SJCRH30 (cell line): ENCODE results near the gene SPAG5. TPM values are rescaled to one million over a fixed set of nuclear protein-coding genes. Genes with fewer than 3 reads are reported as not detected.

Source experiments
- DNase-seq, 2 experiments: peaks; one replicate each; pipeline ENCODE4 v3.0.0-alpha.2; 2015 to 2020
- H3K27ac ChIP-seq: fragments of 250-450 bp; sonication (Bioruptor Pico); 2 replicates; pipeline ENCODE4 v1.5.1; 2020; ENCODE audit warnings: mild to moderate bottlenecking, moderate library complexity
- H3K27me3 ChIP-seq: fragments of 250-450 bp; sonication (Bioruptor Pico); 2 replicates; pipeline ENCODE4 v1.5.1; 2020; ENCODE audit warnings: mild to moderate bottlenecking, moderate library complexity
- H3K36me3 ChIP-seq: fragments of 250-450 bp; sonication (Bioruptor Pico); 2 replicates; pipeline ENCODE4 v1.5.1; 2020; ENCODE audit warnings: mild to moderate bottlenecking, moderate library complexity
- H3K4me1 ChIP-seq: fragments of 250-450 bp; sonication (Bioruptor Pico); 2 replicates; pipeline ENCODE4 v1.5.1; 2020; ENCODE audit warnings: mild to moderate bottlenecking, moderate library complexity
- H3K4me3 ChIP-seq: fragments of 250-450 bp; sonication (Bioruptor Pico); 2 replicates; pipeline ENCODE4 v1.5.1; 2020; ENCODE audit warnings: mild to moderate bottlenecking, moderate library complexity
- H3K9me3 ChIP-seq: fragments of 250-450 bp; sonication (Bioruptor Pico); replicated peaks from 2 replicates; pipeline ENCODE4 v1.5.1; 2020; ENCODE audit warnings: mild to moderate bottlenecking, moderate library complexity
- total RNA-seq: library from RNA; depleted of rRNA; stranded (reverse); fragments of >200 nt; shearing (Covaris generic); gene quantifications from 2 replicates; pipeline ENCODE4 v1.2.3, GENCODE V29; 2014; rRNA removed

The SPAG5 gene, protein sequence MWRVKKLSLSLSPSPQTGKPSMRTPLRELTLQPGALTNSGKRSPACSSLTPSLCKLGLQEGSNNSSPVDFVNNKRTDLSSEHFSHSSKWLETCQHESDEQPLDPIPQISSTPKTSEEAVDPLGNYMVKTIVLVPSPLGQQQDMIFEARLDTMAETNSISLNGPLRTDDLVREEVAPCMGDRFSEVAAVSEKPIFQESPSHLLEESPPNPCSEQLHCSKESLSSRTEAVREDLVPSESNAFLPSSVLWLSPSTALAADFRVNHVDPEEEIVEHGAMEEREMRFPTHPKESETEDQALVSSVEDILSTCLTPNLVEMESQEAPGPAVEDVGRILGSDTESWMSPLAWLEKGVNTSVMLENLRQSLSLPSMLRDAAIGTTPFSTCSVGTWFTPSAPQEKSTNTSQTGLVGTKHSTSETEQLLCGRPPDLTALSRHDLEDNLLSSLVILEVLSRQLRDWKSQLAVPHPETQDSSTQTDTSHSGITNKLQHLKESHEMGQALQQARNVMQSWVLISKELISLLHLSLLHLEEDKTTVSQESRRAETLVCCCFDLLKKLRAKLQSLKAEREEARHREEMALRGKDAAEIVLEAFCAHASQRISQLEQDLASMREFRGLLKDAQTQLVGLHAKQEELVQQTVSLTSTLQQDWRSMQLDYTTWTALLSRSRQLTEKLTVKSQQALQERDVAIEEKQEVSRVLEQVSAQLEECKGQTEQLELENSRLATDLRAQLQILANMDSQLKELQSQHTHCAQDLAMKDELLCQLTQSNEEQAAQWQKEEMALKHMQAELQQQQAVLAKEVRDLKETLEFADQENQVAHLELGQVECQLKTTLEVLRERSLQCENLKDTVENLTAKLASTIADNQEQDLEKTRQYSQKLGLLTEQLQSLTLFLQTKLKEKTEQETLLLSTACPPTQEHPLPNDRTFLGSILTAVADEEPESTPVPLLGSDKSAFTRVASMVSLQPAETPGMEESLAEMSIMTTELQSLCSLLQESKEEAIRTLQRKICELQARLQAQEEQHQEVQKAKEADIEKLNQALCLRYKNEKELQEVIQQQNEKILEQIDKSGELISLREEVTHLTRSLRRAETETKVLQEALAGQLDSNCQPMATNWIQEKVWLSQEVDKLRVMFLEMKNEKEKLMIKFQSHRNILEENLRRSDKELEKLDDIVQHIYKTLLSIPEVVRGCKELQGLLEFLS
- total RNA-seq: 131 and 147 TPM in 2 replicates

DNA sequence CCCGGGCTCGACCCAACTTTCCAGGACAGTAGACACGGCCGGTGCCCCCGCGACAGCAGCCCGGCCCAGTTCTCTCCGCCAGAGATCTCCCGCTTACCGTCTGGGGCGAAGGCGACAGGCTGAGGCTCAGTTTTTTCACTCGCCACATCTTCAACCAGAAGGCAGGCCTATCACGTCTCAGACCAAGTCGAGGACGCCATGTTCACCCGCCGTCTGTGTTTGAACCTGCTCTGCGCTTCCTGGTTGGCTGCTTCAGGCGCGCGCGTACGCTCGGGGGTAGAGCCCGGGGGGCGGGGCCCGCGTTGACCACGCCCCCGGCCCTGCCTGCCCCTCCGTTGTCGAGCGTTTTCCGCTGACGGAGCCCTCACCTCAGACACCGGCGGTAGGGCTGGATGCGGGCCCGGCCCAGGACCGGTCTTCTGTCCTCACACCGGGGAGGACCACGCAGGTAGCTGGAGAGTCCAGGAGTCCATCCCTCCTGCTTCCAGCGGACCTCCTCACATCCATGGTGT is at the start of gene SPAG5:
Gene SPAG5, minus strand, starts transcription at position 227 of the 512 bp plus-strand sequence. Its CDS starts 79 bp downstream, at position 148.
- Histone ChIP-seq H3K4me1 (no peaks in the 10 kb centered on the region), H3K36me3 (peaks cover 17% of the 10 kb centered on the region), H3K27me3 (no peaks in the 10 kb centered on the region), H3K27ac (peak within 1 kb of the TSS; percentile 85), H3K9me3 (no peaks in the 10 kb centered on the region), H3K4me3 (peak within 1 kb of the TSS; percentile 94)
- peak; percentile 95 to 97 for DNase-seq

DNA sequence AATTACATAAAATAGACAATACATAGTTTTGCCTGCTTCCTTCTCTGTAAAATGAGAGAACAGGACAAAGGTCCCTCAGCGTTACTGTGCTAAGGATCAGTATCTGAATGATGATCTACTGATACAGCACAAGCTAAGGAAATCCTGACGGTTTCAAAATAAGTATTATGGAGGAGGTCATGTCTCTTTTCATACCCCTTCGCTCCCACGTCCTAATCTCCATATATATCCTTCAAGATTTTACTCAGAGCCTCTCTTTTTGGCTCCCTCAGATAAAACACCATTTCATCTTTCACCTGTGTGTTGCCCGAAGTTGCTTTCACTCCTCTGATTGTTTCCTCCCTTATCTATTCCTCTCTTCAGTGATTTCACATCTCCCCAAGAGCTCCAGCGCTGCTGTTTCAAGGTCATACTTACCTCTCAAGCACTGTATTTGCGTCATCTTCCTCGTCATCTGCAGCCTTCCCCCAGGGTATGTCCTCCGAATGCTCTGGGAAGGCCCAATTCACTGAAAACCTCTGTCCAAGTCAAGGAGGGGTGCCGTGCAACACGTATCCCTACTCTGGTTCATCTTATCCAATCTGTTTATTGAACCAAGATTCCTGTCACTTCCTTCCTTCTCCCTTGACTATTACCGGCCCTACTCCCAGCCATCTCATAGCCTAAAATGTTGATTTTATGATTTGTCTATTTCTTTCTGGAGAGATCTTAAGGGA is 47.4 kb upstream of the SPAG5 start:
- H3K36me3 ChIP-seq: peaks cover 35% of the 10 kb centered on the region
- DNase-seq: no peak
- no peak overlapping the region for H3K4me3 ChIP-seq
- H3K27me3 ChIP-seq: no peaks in the 10 kb centered on the region
- H3K27ac ChIP-seq: no peak overlapping the region
- H3K9me3 ChIP-seq: no peaks in the 10 kb centered on the region
- H3K4me1 ChIP-seq: peaks cover 9% of the 10 kb centered on the region

DNA sequence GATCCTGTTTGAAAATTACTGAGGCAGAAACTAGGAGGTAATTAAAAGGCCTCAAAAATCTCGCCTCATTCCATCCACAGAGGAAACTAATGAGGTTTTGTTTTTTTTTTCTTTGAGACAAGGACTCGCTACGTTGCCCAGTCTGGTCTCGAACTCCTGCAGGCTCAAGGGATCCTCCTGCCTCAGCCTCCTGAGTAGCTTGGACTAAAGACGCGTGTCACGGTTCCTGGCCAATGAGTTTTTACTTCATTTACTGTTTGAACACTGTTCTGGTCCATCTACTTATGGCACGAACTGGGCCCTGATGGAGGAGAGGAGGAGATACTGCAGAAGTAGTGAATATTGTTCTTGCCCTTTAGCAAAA is 46.7 kb upstream of the SPAG5 start:
- Histone ChIP-seq H3K27me3 (no peaks in the 10 kb centered on the region), H3K4me1 (peaks cover 9% of the 10 kb centered on the region), H3K4me3 (peak overlapping the region; percentile 73), H3K9me3 (no peaks in the 10 kb centered on the region), H3K27ac (peak overlapping the region; percentile 40; the same call in 1 of the 2 replicates), H3K36me3 (peaks cover 42% of the 10 kb centered on the region)
- DNase-seq: no peak

DNA sequence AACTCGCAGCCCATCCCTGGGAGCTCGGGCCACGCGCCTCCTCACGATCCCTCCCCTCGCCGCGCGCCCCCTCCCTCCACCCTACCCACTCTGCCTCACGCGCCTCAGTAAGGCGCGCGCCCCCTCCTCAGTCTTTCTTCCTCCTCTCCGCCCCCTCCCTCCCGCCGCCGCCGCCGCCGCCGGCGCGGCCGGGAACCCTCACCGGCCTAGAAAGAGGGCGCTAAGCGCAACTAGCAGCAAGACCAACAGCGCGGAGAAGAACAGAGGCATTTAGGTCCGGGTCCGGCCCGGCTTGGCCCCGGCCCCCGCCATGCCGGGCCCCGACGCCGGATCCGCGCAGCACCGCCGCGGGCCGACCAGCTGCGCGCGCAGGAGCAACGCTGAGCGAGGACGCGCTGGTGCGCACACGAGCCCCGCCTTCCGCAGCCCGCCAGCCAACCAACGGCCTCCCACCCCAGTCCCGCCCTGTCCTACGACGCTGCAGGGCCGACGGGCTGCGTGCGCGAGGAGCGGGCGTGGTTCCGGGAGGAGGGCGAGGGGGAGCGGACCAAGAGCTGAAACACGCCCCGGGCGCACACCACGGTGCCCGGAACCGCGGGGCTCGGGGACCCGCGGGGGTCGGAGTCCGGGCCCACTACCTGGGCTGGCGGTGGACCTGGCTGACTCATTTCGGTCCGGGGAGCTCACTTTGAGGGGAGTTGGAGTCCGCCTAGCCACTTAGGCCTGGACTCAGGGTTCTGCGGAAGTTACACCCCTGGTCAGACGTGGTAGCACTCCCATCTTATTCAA is 46.2 kb upstream of the SPAG5 start, which contains the start of gene BLTP2:
Gene BLTP2, minus strand, starts transcription at position 372 of the 789 bp plus-strand sequence. Its CDS starts 102 bp downstream, at position 270.
- H3K36me3 ChIP-seq: peaks cover 47% of the 10 kb centered on the region
- peak within 1 kb of the TSS; percentile 40; the same call in 1 of the 2 replicates for H3K27ac ChIP-seq
- H3K9me3 ChIP-seq: no peaks in the 10 kb centered on the region

DNA sequence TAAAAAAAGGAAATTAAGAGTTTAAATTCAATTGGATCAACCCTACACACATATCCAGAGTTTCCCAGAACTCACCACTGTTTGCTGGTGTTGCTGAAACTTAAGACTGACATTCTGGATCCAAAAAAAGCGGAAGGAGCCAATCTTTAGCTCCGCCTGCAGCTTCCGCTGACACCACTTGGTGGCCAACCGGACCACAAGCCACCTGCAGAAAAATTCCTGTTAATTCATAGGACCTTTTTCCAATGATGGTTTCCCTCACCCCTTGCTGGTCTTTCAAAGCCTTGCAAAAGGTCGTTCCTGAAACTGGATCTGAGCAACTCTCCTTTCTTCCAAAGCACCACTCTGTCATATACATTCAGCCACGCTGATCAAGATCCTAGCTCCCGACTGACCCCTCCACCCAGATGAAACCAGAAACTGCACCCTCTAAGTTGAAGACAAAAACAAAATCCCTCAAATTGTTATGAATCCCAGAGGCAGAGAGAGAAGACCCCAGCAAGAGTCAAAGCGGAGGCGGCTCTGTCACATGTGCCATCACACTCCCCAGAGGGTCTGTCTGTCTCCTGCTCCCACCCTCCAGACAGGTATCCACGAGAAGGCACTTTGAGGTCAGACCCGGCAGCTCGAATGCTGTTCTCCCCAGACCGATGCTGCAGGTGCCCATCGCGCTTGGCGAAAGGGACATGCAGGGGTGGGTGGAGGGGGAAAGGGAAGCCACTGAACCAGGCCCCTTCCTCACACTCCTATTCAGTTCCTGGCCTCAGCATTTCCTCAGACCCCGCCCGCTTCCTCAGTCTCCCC is 45.4 kb upstream of the SPAG5 start:
- Histone ChIP-seq H3K4me1 (peaks cover 9% of the 10 kb centered on the region), H3K27me3 (no peaks in the 10 kb centered on the region), H3K4me3 (peak overlapping the region; percentile 73), H3K9me3 (no peaks in the 10 kb centered on the region), H3K27ac (no peak overlapping the region; the same call in 1 of the 2 replicates), H3K36me3 (peaks cover 54% of the 10 kb centered on the region)
- DNase-seq: peak; percentile 44 to 58

More for the DNA sequence above, 46.2 kb upstream of the SPAG5 start, which contains the start of gene BLTP2:
- peaks cover 9% of the 10 kb centered on the region for H3K4me1 ChIP-seq
- DNase-seq: peak; percentile 96 to 97
- H3K4me3 ChIP-seq: peak within 1 kb of the TSS; percentile 73
- H3K27me3 ChIP-seq: no peaks in the 10 kb centered on the region

DNA sequence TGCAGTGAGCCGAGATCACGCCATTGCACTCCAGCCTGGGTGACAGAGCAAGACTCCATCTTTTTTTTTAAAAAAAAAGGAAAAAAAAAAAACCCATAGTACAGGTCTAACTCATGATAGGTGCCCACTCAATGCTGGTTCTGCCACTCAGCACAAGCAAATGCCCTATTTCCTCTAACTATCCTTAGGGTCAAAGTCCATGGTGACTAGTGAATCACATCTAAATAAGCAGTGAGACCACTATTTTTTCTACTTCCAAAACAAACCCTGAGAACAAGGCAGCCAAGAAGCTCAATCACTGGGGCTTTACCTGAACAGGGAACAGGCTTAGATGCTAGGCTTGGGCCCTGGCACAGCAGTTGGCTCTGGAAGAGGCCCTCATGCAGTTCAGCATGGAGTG is 42.8 kb upstream of the SPAG5 start:
- no peaks in the 10 kb centered on the region for H3K27me3 ChIP-seq
- peaks cover 68% of the 10 kb centered on the region for H3K36me3 ChIP-seq
- H3K27ac ChIP-seq: no peak overlapping the region
- peaks cover 7% of the 10 kb centered on the region for H3K4me1 ChIP-seq
- H3K9me3 ChIP-seq: no peaks in the 10 kb centered on the region
- H3K4me3 ChIP-seq: no peak overlapping the region
- no peak for DNase-seq

DNA sequence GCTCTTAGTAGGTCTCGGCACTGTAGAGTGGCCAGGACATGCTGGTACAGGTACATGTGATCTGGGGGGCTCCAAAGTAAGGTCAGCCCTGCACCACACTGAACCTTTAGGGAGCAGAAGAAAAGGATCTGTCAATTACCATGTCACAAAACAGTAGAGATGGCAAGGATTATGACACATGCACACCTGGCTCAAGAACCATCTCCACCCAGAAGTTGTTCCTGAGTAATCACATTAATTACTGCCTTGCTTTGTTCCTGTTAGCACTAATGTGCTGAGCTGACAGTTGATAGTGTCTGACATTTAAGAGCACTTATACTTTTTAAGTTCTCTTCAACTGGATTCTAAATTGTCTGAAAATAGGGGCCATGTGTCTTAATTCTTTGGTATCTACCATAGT is 36.7 kb upstream of the SPAG5 start:
- no peak for DNase-seq
- Histone ChIP-seq H3K27me3 (no peaks in the 10 kb centered on the region), H3K4me3 (no peak overlapping the region), H3K9me3 (no peaks in the 10 kb centered on the region), H3K36me3 (peaks cover 96% of the 10 kb centered on the region), H3K27ac (no peak overlapping the region), H3K4me1 (0 out of 2 replicates have a peak, but pooled peaks cover 2% of the 10 kb centered on the region)

DNA sequence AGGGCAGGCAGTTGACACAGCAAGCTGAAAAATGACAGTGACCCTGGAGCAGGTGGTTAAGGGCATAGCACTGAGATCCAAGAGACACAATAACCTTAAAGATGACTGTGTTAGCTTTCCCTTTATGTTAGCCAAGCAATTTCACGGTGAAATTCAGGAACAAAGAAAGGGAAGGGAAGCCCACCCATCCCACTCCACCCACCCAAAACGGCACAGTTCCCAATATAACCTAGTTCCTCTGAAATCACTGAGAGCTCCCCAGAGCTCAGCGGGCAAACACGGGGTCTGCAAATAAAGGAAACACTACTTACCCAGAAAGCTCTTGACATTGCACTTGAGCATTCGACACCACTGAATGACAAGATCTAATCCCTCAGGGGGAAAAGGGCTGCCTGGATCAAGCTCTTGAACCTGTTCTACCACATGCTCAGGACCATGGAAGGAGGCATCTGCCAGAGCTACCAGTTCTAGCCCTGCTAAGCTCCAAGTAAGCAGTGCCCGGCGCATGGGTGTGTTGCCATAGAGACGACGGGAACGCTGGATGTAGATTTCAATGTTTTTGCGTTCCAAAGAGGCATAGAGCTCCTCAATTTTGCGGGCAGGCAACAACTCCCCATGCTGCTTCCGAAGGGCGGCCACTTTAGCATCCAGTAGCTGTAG is 35.5 kb upstream of the SPAG5 start:
- H3K27ac ChIP-seq: no peak overlapping the region
- 0 out of 2 replicates have a peak, but pooled peaks cover 2% of the 10 kb centered on the region for H3K4me1 ChIP-seq
- H3K4me3 ChIP-seq: no peak overlapping the region
- peaks cover 94% of the 10 kb centered on the region for H3K36me3 ChIP-seq
- no peaks in the 10 kb centered on the region for H3K9me3 ChIP-seq
- no peaks in the 10 kb centered on the region for H3K27me3 ChIP-seq
- no peak for DNase-seq

DNA sequence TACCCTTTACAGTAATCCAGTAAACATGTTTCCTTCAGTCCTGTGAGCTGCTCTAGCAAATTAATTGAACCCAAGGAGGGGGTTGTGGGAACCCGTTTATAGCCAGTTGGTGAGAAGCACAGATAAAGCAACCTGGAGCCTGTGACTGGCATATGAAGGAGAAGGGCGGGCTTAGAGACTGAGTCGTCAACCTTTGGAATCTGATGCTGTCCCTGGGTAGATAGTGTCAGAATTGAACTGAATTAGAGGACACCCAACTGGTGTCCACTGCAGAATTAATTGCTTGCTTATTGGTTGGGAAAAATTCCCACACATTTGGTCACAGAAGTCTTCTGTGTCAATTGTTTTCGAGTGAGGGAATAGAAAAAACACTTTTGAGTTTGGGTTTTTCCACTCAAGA is 28.0 kb upstream of the SPAG5 start:
- H3K36me3 ChIP-seq: peaks cover 79% of the 10 kb centered on the region
- H3K27me3 ChIP-seq: no peaks in the 10 kb centered on the region
- no peak overlapping the region for H3K4me3 ChIP-seq
- no peak for DNase-seq
- no peaks in the 10 kb centered on the region for H3K4me1 ChIP-seq
- no peak overlapping the region for H3K27ac ChIP-seq
- H3K9me3 ChIP-seq: no peaks in the 10 kb centered on the region

DNA sequence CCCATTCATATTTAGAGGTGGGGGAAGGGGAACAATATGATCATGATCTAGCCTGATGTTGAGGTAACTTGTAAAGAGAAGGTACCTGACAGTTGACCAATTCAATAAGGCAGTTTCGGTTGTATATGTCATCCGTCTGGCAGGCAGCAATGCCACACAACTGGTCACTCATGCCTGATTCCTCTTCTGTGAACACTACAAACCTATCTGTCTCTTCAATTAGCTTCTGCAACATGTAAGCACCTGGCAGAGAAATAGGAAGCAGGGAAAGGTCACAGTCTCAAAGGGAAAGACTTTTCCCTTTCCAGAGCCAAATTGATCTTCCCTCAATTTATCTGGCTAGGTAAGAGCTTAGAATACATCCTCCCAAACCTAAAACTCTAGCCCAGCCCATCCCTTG is 25.3 kb upstream of the SPAG5 start:
- no peaks in the 10 kb centered on the region for H3K9me3 ChIP-seq
- H3K36me3 ChIP-seq: peaks cover 81% of the 10 kb centered on the region
- H3K27me3 ChIP-seq: no peaks in the 10 kb centered on the region
- no peak overlapping the region for H3K27ac ChIP-seq
- no peak overlapping the region for H3K4me3 ChIP-seq
- H3K4me1 ChIP-seq: no peaks in the 10 kb centered on the region
- DNase-seq: no peak

DNA sequence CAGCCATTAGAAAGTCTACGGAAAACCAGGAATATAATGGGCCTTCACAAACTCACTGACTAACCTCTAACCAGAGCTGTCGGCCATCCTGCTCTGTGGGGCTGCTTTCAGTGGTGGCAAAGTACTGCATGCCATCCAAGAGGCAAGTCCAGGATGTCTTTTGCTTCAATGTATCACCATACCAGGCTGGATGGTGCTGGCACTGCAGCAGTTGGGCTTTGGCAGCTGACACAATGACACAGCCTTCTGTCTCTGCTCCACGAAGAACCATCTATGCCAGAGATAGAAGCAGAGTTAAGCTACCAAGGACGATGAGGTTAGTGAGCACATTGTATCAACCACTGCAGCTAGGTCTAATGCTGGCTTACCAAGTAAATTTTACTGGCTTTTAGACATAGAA is 24.9 kb upstream of the SPAG5 start:
- no peaks in the 10 kb centered on the region for H3K4me1 ChIP-seq
- DNase-seq: no peak
- H3K9me3 ChIP-seq: no peaks in the 10 kb centered on the region
- no peak overlapping the region for H3K27ac ChIP-seq
- no peaks in the 10 kb centered on the region for H3K27me3 ChIP-seq
- no peak overlapping the region for H3K4me3 ChIP-seq
- H3K36me3 ChIP-seq: peaks cover 84% of the 10 kb centered on the region

DNA sequence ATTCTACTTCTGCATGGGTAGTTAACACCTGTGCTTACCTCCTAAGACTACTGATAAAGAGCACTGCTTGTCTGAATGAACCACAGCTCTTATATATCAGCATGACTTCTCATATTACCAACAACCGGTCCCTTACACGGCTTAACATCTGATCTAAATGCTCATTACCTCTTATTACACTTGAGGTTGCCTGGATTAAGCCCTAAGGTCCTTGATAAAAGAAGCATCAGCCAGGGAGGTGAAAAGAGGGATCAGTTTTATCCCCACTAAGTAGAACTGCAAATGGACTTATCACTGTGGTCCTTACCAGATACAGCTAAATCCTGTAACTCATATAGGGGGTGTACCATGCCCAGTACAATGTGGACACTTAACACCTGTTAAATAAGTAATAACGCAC is 23.4 kb upstream of the SPAG5 start:
- Histone ChIP-seq H3K4me3 (no peak overlapping the region), H3K36me3 (peaks cover 83% of the 10 kb centered on the region), H3K27me3 (no peaks in the 10 kb centered on the region), H3K9me3 (no peaks in the 10 kb centered on the region), H3K4me1 (no peaks in the 10 kb centered on the region), H3K27ac (no peak overlapping the region)
- no peak for DNase-seq
